Left lobe of liver (tissue), 2 donors: Measurements from ENCODE around the gene ZSWIM3. TPM values are rescaled to one million over a fixed set of nuclear protein-coding genes. Genes with fewer than 3 reads are reported as not detected.
A peak's percentile ranks its signal among the peaks of the same experiment; 100 is the strongest.
"Not testable (repeated sequence)": the region's sequence is repeated elsewhere in the genome, so short reads cannot be mapped to it uniquely, and the experiment has no call there.

Experiments
- ATAC-seq: fragments of 200-7000 bp; cut with Tn5 transposase; one replicate; pipeline ENCODE4 v1.9.1; 2020; ENCODE audit warnings: mild to moderate bottlenecking, moderate library complexity
- DNase-seq: peaks from one replicate; pipeline ENCODE4 v3.0.0-alpha.2; 2020; ENCODE audit warnings: low spot score
- total RNA-seq: library from RNA; stranded (reverse); gene quantifications from one replicate; pipeline ENCODE4 v1.2.1, GENCODE V29; 2021
- donor health status: DM: no; HTN: no; CAD: no; lungs with moderate emphysema.
- donor health status: DM: no; HTN: yes; CAD: no.

Gene ZSWIM3
- total RNA-seq, 1 donor from 2014 or later: 1.6 TPM

- no peak for DNase-seq
- no peak for ATAC-seq
Observed at GRCh38 chr20:45888681-45889080, 31.3 kb downstream of the ZSWIM3 start.

- DNase-seq: peak; percentile 78
- peak; percentile 75 for ATAC-seq
Observed at GRCh38 chr20:45890077-45890984, 32.9 kb downstream of the ZSWIM3 start.

GRCh38 chr20:45890985-45891983 lies 33.9 kb downstream of the ZSWIM3 start, which contains the start of the genes CTSA and NEURL2:
Gene CTSA, plus strand, starts transcription at chr20:45891335. Its CDS starts 234 bp downstream, at chr20:45891569.
Gene NEURL2, minus strand, starts transcription at chr20:45891208. Its CDS starts 217 bp downstream, at chr20:45890991.
- ATAC-seq (peak; percentile 86), DNase-seq (peak; percentile 98)

- ATAC-seq: no peak
- no peak for DNase-seq
Observed at GRCh38 chr20:45892049-45892825, 34.8 kb downstream of the ZSWIM3 start.

GRCh38 chr20:45892828-45893500 lies 35.5 kb downstream of the ZSWIM3 start:
- ATAC-seq (no peak), DNase-seq (no peak)

- ATAC-seq: no peak
- DNase-seq: no peak
Observed at GRCh38 chr20:45893831-45894230, 36.4 kb downstream of the ZSWIM3 start.

- ATAC-seq: no peak
- no peak for DNase-seq
Observed at GRCh38 chr20:45894797-45895196, 37.4 kb downstream of the ZSWIM3 start.

GRCh38 chr20:45896641-45897161 lies 39.3 kb downstream of the ZSWIM3 start:
- no peak for ATAC-seq
- DNase-seq: no peak

GRCh38 chr20:45897289-45897688 lies 39.9 kb downstream of the ZSWIM3 start:
- DNase-seq: no peak
- no peak for ATAC-seq

- no peak for DNase-seq
- ATAC-seq: no peak
Observed at GRCh38 chr20:45897692-45898091, 40.3 kb downstream of the ZSWIM3 start.

GRCh38 chr20:45898285-45898684 lies 40.9 kb downstream of the ZSWIM3 start:
- DNase-seq (no peak), ATAC-seq (no peak)

- no peak for ATAC-seq
- no peak for DNase-seq
Observed at GRCh38 chr20:45899046-45899835, 41.8 kb downstream of the ZSWIM3 start.

- DNase-seq: not testable (repeated sequence)
- peak; percentile 15 for ATAC-seq
Observed at GRCh38 chr20:45901332-45901731, 43.9 kb downstream of the ZSWIM3 start.

GRCh38 chr20:45902199-45902701 lies 44.8 kb downstream of the ZSWIM3 start:
- ATAC-seq: no peak

GRCh38 chr20:45904583-45905504 lies 47.4 kb downstream of the ZSWIM3 start:
- ATAC-seq (no peak), DNase-seq (no peak)

More at GRCh38 chr20:45902199-45902701, 44.8 kb downstream of the ZSWIM3 start:
- no peak for DNase-seq

- DNase-seq (no peak), ATAC-seq (no peak)
Observed at GRCh38 chr20:45905505-45906079, 48.2 kb downstream of the ZSWIM3 start.
